GM21381 (cell line): Measurements from ENCODE around the gene ARVCF.

Experiments used
- ATAC-seq: cut with Tn5 transposase; IDR thresholded peaks from one replicate; pipeline ENCODE4 v1.9.1; 2021; ENCODE audit warnings: mild to moderate bottlenecking, moderate library complexity; ENCODE audit not compliant: unreplicated experiment

The ARVCF gene

DNA sequence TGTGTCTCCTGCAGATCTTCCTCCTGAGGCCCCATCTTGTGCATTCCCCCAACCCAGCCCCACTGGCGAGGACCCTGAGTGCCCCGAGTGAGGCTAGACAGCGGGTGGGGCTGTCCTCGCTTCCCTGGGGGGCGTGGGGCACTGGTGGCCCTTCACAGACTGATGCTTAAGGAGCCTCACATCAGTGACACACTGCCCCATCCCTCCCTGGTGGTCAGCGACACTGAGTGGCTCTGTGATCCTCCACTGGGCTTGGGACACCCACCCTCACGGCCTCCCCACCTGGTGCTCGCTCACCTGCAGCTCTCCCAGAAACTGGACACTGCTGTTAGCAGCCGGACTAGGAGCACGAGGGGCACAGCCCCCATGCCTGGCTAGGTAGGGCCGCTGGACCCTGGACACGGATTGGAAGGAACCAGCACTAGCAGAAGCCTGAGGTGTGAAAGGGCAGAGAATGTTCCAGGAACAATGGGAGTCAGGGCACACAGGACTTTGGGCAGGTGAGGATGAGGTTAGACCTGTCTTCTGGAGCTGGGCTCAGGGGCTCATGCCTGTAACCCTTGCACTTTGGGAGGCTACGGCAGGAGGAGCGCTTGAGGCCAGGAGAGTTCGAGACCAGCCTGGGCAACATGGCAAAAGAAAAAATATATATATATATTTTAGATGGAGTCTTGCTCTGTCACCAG, 51.8 kb downstream of the ARVCF start:
- no peak for ATAC-seq

DNA sequence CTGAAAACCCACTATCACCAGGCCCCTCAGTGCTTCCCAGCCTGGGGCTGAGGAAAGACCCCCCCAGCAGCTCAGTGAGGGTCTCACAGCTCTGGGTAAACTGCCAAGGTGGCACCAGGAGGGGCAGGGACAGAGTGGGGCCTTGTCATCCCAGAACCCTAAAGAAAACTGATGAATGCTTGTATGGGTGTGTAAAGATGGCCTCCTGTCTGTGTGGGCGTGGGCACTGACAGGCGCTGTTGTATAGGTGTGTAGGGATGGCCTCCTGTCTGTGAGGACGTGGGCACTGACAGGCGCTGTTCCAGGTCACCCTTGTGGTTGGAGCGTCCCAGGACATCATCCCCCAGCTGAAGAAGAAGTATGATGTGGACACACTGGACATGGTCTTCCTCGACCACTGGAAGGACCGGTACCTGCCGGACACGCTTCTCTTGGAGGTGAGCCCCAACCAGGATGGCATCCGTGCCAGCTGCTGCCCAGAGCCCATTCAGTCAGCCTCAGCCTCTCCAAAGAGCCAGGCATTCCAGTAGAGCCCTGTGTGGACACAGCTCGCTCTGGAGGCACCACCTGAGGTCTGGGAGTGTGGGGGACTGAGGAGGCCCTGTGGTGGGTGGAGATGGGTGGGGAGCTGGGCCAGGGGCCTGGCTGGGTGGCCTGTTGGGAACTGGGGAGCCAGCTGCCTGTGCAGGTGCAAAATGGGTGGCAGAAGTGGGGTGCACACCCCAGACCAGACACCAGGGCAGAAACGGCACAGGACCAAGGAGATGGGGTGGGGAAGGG, 52.6 kb downstream of the ARVCF start:
- ATAC-seq, result no peak

- no peak for ATAC-seq
These were observed 53.5 kb downstream of the ARVCF start for GRCh38 chr22:19962909-19963806.

DNA sequence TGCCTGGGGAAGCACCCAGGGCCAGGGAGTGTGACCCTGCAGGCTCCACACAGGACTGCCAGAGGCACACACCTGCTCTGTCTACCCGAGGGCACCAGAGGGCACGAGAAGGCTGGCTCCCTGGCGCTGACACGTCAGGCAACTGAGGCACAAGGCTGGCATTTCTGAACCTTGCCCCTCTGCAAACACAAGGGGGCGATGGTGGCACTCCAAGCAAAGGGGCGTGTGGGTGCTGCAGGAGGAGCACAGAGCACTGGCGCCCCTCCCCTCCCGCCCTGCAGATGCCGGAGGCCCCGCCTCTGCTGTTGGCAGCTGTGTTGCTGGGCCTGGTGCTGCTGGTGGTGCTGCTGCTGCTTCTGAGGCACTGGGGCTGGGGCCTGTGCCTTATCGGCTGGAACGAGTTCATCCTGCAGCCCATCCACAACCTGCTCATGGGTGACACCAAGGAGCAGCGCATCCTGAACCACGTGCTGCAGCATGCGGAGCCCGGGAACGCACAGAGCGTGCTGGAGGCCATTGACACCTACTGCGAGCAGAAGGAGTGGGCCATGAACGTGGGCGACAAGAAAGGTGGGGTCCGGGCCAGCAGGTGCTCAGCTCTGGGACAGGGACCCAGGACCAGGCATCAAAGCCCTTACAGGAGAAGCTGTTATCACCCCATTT, 54.2 kb downstream of the ARVCF start:
- ATAC-seq, result no peak

GRCh38 chr22:19961868-19962245, 54.8 kb downstream of the ARVCF start:
- no peak for ATAC-seq

DNA sequence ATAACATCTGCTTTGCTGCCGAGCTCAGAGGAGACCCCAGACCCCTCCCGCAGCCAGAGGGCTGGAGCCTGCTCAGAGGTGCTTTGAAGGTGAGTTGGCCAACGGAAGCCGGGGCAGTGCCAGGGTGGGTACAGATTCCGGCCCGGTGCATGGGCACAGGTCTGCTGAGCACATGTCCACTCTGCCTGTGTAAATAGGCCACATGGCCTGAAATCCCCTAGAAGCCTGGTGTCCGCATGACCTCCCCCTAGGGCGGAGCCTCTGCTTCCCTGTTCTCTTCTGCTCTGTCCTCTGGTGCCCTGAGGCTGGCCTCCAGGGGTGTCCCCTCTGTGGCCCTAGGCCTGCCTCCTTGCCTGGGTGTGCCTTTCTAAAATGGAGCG, 55.4 kb downstream of the ARVCF start:
- ATAC-seq, result no peak

DNA sequence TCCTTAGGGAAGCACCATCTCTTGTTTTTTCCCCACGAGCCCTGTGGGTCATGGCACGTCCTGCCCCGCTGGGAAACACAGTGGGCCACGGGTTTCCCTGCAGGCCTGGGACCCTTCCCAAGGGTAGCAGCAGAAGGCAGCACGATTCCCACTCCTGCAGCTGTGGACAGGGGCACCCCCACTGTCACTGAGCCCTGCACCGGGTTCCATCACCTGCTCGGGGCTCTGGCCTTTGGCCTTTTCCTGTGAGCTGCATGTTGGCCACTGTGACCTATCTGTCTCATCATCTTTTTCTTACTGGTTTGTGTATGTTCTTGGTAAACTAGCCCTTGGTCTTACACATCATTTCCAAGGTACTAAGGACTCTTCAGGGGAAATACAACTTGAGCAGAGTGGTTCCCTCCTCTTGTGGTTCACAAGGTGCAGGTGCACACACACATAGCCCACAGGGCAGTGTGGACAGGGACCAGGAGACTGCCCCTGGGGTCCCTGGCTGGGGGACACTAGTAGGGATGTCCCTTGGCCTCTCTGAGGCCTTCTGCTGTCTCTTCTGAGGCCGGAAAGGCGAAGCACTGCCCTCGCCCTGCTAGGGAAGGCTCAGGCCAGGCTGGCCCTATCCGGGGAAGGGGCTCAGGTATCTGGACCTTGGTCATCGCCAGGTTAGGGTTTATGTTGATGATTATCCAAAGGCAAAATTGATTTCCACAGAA, 56.0 kb downstream of the ARVCF start:
- ATAC-seq, result no peak

GRCh38 chr22:19959587-19960490, 56.8 kb downstream of the ARVCF start:
- no peak for ATAC-seq

GRCh38 chr22:19959043-19959586, 57.5 kb downstream of the ARVCF start:
- ATAC-seq, result no peak

DNA sequence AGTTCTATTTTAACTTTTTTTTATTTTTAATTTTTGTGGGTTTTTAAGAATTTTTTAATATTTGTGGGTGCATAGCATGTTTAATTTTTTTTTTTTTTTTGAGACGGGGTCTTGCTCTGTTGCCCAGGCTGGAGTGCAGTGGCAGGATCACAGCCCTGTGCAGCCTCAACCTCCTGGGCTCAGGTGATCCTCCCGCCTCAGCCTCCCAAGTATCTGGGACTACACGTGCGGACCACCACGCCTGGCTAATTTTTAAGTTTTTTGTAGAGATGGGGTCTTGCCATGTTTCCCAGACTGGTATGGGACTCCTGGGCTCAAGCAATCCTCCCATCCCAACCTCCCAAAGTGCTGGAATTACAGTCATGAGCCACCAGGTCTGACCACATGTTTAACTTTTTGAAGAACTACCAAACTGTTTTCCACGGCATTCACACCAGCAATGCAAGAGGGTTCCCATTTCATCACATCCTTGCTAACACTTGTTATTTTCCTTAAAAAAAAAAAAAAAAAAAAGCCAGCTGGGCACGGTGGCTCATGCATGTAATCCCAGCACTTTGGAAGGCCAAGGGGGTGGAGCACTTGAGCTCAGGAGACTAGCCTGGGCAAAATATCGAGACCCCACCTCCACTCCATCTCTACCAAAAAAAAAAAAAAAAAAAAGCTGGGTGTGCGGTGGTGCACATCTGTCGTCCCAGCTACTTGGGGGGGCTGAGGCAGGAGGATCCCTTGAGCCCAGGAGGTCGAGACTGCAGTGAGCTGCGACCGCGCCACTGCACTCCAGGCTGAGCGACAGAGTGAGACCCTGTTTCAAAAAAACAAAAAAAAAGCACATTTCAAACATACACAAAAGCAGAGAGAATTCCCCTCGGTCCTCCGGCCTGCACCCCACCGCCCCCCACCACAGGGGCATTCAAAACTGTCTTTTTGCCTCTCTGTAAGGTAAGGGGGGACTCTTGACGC, 58.3 kb downstream of the ARVCF start:
- no peak for ATAC-seq

DNA sequence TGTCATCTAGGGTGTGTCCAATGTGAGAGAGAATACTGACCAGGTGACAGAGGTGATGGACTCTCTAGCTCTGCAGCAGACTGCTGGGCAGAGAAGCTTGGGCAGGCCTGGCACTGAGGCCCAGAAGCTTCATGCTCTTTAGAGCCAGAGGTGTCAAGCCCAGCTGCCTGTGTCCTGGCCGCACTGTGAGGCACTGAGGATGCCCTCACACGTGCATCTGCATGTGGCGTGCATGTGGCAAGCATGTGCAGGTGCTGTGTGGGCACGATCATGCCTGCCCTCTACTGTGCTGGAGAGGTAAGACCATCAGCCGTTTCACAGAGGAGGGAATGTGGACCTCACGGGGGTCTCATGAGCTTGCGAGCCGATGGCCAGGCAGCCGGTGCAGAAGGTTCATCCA, 59.2 kb downstream of the ARVCF start:
- no peak for ATAC-seq

- ATAC-seq, result no peak
These were observed 61.1 kb downstream of the ARVCF start for GRCh38 chr22:19955241-19956128.

- ATAC-seq, result no peak
These were observed 65.3 kb downstream of the ARVCF start for GRCh38 chr22:19951346-19951745.

- no peak for ATAC-seq
These were observed 68.4 kb downstream of the ARVCF start for GRCh38 chr22:19948057-19948760.

GRCh38 chr22:19943082-19944026, 73.3 kb downstream of the ARVCF start:
- ATAC-seq, result no peak
